Neural progenitor cell (in vitro differentiated cells): ENCODE results near the gene MCM8. TPM values are rescaled to one million over a fixed set of nuclear protein-coding genes. Genes with fewer than 3 reads are reported as not detected.

ENCODE experiments used
- DNase-seq: peaks from one replicate; pipeline ENCODE4 v3.0.0-alpha.2; 2016; ENCODE audit warnings: low spot score
- H2AFZ ChIP-seq: fragments of 200-600 bp; sonication (generic); replicated peaks from 2 replicates; pipeline ENCODE4 v1.6.1; 2016; ENCODE audit warnings: antibody characterized with exemption
- H3F3A ChIP-seq: fragments of 200-600 bp; sonication (generic); 2 replicates; pipeline ENCODE4 v1.6.1; 2016; ENCODE audit warnings: antibody characterized with exemption, low read depth
- H3K27ac ChIP-seq: fragments of 200-600 bp; sonication (generic); 2 replicates; pipeline ENCODE4 v1.5.1; 2016; ENCODE audit warnings: mild to moderate bottlenecking
- H3K27me3 ChIP-seq: fragments of 200-600 bp; sonication (generic); 2 replicates; pipeline ENCODE4 v1.6.1; 2016; ENCODE audit warnings: mild to moderate bottlenecking, moderate library complexity
- H3K36me3 ChIP-seq: fragments of 200-600 bp; sonication (generic); 2 replicates; pipeline ENCODE4 v1.5.1; 2016
- H3K4me1 ChIP-seq: fragments of 200-600 bp; sonication (generic); 2 replicates; pipeline ENCODE4 v1.6.1; 2016; ENCODE audit warnings: mixed run types
- H3K4me2 ChIP-seq: fragments of 200-600 bp; sonication (generic); 2 replicates; pipeline ENCODE4 v1.6.1; 2016
- H3K4me3 ChIP-seq: fragments of 200-600 bp; sonication (generic); 2 replicates; pipeline ENCODE4 v1.5.1; 2016
- H3K79me2 ChIP-seq: fragments of 200-600 bp; sonication (generic); 2 replicates; pipeline ENCODE4 v1.6.1; 2016; ENCODE audit warnings: low read depth
- H3K9ac ChIP-seq: fragments of 200-600 bp; sonication (generic); 2 replicates; pipeline ENCODE4 v1.6.1; 2016
- H3K9me3 ChIP-seq: fragments of 200-600 bp; sonication (generic); 2 replicates; pipeline ENCODE4 v1.5.1; 2016; ENCODE audit warnings: low read depth
- H4K20me1 ChIP-seq: fragments of 200-600 bp; sonication (generic); 2 replicates; pipeline ENCODE4 v1.6.1; 2016; ENCODE audit warnings: low read depth
- H3K27ac Mint-ChIP-seq: 3 replicates; pipeline ENCODE4 v1.8.0; 2021; ENCODE audit warnings: mixed read lengths
- H3K27me3 Mint-ChIP-seq: 2 replicates; pipeline ENCODE4 v1.8.0; 2022; ENCODE audit warnings: low read depth, mild to moderate bottlenecking, inconsistent platforms, moderate library complexity, mixed read lengths; ENCODE audit not compliant: insufficient read depth
- H3K36me3 Mint-ChIP-seq: 3 replicates; pipeline ENCODE4 v1.8.0; 2021; ENCODE audit warnings: mixed read lengths
- H3K4me1 Mint-ChIP-seq: 3 replicates; pipeline ENCODE4 v1.8.0; 2021; ENCODE audit warnings: mixed read lengths
- H3K4me3 Mint-ChIP-seq: 3 replicates; pipeline ENCODE4 v1.8.0; 2021; ENCODE audit warnings: mild to moderate bottlenecking, moderate library complexity, mixed read lengths
- H3K9me3 Mint-ChIP-seq: 3 replicates; pipeline ENCODE4 v1.8.0; 2020; ENCODE audit warnings: mixed read lengths
- EZH2 ChIP-seq: fragments of 200-600 bp; sonication (generic); IDR thresholded peaks from 2 replicates; pipeline ENCODE4 v1.6.1; 2017; ENCODE audit warnings: antibody characterized with exemption, mild to moderate bottlenecking, moderate library complexity
- EZH2phosphoT487 ChIP-seq: fragments of 200-600 bp; sonication (generic); IDR thresholded peaks from 2 replicates; pipeline ENCODE4 v1.6.1; 2017; ENCODE audit warnings: antibody characterized with exemption
- total RNA-seq: library from RNA; depleted of rRNA; stranded (reverse); fragments of >200 nt; gene quantifications from 2 replicates; pipeline ENCODE4 v1.2.3, GENCODE V29; 2015; ENCODE audit warnings: low replicate concordance
- TF ChIP-seq, protein P1 (sequence below): fragments of 200-600 bp; sonication (generic); IDR thresholded peaks from 2 replicates; pipeline ENCODE4 v1.5.1; 2017; ENCODE audit warnings: antibody characterized with exemption, mild to moderate bottlenecking

The MCM8 gene
- total RNA-seq, 1 donor from 2014 or later: 45.2 TPM

DNA sequence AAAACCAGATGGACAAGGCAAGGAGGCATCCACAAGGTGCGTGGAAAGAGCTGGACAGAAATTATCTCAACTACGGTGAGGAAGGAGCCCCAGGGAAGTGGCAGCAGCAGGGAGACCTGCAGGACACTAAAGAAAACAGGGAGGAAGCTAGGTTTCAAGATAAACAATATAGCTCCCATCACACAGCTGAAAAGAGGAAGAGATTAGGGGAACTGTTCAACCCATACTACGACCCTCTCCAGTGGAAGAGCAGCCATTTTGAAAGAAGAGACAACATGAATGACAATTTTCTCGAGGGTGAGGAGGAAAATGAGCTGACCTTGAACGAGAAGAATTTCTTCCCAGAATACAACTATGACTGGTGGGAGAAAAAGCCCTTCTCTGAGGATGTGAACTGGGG, 27.0 kb upstream of the MCM8 start:
- Mint-ChIP-seq H3K4me3 (no peak overlapping the region), H3K36me3 (no peaks in the 10 kb centered on the region), H3K27ac (no peak overlapping the region), H3K9me3 (no peaks in the 10 kb centered on the region), H3K4me1 (peaks cover 9% of the 10 kb centered on the region), H3K27me3 (peaks cover 2% of the 10 kb centered on the region)
- TF ChIP-seq, protein P1, sequence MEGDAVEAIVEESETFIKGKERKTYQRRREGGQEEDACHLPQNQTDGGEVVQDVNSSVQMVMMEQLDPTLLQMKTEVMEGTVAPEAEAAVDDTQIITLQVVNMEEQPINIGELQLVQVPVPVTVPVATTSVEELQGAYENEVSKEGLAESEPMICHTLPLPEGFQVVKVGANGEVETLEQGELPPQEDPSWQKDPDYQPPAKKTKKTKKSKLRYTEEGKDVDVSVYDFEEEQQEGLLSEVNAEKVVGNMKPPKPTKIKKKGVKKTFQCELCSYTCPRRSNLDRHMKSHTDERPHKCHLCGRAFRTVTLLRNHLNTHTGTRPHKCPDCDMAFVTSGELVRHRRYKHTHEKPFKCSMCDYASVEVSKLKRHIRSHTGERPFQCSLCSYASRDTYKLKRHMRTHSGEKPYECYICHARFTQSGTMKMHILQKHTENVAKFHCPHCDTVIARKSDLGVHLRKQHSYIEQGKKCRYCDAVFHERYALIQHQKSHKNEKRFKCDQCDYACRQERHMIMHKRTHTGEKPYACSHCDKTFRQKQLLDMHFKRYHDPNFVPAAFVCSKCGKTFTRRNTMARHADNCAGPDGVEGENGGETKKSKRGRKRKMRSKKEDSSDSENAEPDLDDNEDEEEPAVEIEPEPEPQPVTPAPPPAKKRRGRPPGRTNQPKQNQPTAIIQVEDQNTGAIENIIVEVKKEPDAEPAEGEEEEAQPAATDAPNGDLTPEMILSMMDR: no peak
- TF ChIP-seq EZH2phosphoT487: no peak
- TF ChIP-seq EZH2: no peak
- Histone ChIP-seq H2AFZ (no peak overlapping the region), H3K9me3 (no peaks in the 10 kb centered on the region), H3K4me2 (no peak overlapping the region), H3K36me3 (no peaks in the 10 kb centered on the region), H3K27me3 (no peaks in the 10 kb centered on the region), H3K27ac (no peak overlapping the region), H3K9ac (no peak overlapping the region), H3K4me1 (peaks cover 6% of the 10 kb centered on the region), H4K20me1 (no peaks in the 10 kb centered on the region), H3K79me2 (no peaks in the 10 kb centered on the region), H3K4me3 (no peak overlapping the region), H3F3A (no peaks in the 10 kb centered on the region)
- DNase-seq: no peak

DNA sequence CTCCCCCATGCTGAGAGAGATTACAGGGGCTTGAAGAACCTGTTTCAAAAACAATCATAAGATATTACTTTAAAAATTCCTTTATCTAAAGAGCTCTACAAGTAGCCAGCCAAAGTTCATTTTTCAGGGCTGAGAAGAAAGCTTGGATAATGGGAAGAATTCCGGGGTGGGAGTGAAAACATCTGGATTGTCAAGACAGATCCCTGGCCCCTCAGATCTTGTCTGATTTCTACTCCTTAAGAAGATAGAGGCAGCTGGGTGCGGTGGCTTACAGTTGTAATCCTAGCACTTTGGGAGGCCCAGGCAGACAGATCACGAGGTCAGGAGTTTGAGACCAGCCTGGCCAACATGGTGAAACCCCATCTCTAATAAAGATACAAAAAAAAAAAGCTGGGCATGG, 24.9 kb upstream of the MCM8 start:
- H2AFZ ChIP-seq: no peak overlapping the region
- no peaks in the 10 kb centered on the region for H3K27me3 ChIP-seq
- no peak for DNase-seq
- TF ChIP-seq EZH2 (no peak), EZH2phosphoT487 (no peak)
- TF ChIP-seq, protein P1: no peak
- no peaks in the 10 kb centered on the region for H3K79me2 ChIP-seq
- no peak overlapping the region for H3K27ac Mint-ChIP-seq
- no peaks in the 10 kb centered on the region for H3K36me3 ChIP-seq
- no peaks in the 10 kb centered on the region for H3K27me3 Mint-ChIP-seq
- no peaks in the 10 kb centered on the region for H3F3A ChIP-seq
- H3K9ac ChIP-seq: no peak overlapping the region
- H3K4me3 ChIP-seq: no peak overlapping the region
- H3K27ac ChIP-seq: no peak overlapping the region
- no peaks in the 10 kb centered on the region for H3K9me3 ChIP-seq
- peaks cover 6% of the 10 kb centered on the region for H3K4me1 ChIP-seq
- no peaks in the 10 kb centered on the region for H3K4me1 Mint-ChIP-seq
- H3K4me3 Mint-ChIP-seq: no peak overlapping the region
- no peaks in the 10 kb centered on the region for H3K36me3 Mint-ChIP-seq
- no peak overlapping the region for H3K4me2 ChIP-seq
- no peaks in the 10 kb centered on the region for H3K9me3 Mint-ChIP-seq
- H4K20me1 ChIP-seq: no peaks in the 10 kb centered on the region

DNA sequence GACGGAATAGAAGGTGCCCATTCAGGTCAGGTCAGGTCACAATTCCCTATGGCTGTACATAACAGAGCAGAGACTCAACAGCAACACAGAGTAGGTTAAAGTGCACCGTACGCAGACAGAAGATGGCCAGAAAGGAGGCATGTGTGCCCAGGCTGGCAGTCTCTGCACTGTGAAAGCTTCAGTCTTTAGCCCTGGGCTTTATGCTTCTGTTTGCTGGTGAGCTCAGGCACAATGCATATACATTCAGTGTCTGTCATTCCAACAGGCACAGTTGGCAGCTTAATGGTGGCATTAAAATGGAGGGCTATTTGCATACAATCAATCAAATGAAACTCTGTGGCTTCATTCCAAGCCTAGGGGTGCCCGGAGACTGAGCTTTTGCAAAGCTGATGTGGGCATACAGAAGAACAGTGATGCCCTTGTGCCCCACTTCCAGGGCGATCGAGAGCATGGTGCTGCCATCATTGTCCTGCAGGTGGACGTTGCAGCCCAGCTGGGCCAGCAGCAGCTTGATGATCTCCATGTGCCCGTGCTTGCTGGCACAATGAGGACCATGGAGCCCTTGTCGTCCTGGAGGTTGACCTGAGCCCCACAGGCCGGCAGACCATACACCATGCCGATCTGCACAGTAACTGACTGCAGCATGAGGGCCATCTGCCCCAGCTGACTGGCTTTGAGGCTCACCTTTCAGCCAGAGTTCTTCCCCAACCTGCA, 22.5 kb upstream of the MCM8 start:
- H4K20me1 ChIP-seq: no peaks in the 10 kb centered on the region
- H3K9ac ChIP-seq: no peak overlapping the region
- H3K4me3 ChIP-seq: no peak overlapping the region
- TF ChIP-seq EZH2phosphoT487: no peak
- TF ChIP-seq EZH2: no peak
- TF ChIP-seq, protein P1: no peak
- H2AFZ ChIP-seq: no peak overlapping the region
- Mint-ChIP-seq H3K27me3 (no peaks in the 10 kb centered on the region), H3K36me3 (no peaks in the 10 kb centered on the region), H3K9me3 (no peaks in the 10 kb centered on the region), H3K27ac (no peak overlapping the region), H3K4me1 (no peaks in the 10 kb centered on the region), H3K4me3 (no peak overlapping the region)
- no peaks in the 10 kb centered on the region for H3K9me3 ChIP-seq
- no peak overlapping the region for H3K27ac ChIP-seq
- H3F3A ChIP-seq: no peaks in the 10 kb centered on the region
- peaks cover 6% of the 10 kb centered on the region for H3K4me1 ChIP-seq
- no peaks in the 10 kb centered on the region for H3K36me3 ChIP-seq
- DNase-seq: no peak
- H3K79me2 ChIP-seq: no peaks in the 10 kb centered on the region
- H3K4me2 ChIP-seq: no peak overlapping the region
- H3K27me3 ChIP-seq: no peaks in the 10 kb centered on the region
